Lower lobe of right lung (tissue), 2 donors: ENCODE measurements around the gene IQCB1. TPM values are rescaled to one million over a fixed set of nuclear protein-coding genes. Genes with fewer than 3 reads are reported as not detected.

Experiments used
- ATAC-seq, 2 donors: fragments of 200-7000 bp; cut with Tn5 transposase; one replicate each; pipeline ENCODE4 v1.9.1; 2020 to 2022; ENCODE audit warnings: mild to moderate bottlenecking in 2 of 2, moderate library complexity in 2 of 2
- DNase-seq: peaks from one replicate; pipeline ENCODE4 v3.0.0-alpha.2; 2020
- H3K27ac ChIP-seq: fragments of 200-600 bp; one replicate; pipeline ENCODE4 v1.8.0; 2022
- H3K27me3 ChIP-seq: fragments of 200-600 bp; one replicate; pipeline ENCODE4 v1.8.0; 2022; ENCODE audit warnings: low read depth
- H3K36me3 ChIP-seq: fragments of 200-600 bp; one replicate; pipeline ENCODE4 v1.8.0; 2022; ENCODE audit warnings: mild to moderate bottlenecking
- H3K4me1 ChIP-seq: fragments of 200-600 bp; one replicate; pipeline ENCODE4 v1.8.0; 2022
- H3K4me3 ChIP-seq: fragments of 200-600 bp; one replicate; pipeline ENCODE4 v1.8.0; 2022; ENCODE audit warnings: mild to moderate bottlenecking
- H3K9me3 ChIP-seq: fragments of 200-600 bp; one replicate; pipeline ENCODE4 v1.8.0; 2022
- CTCF ChIP-seq: fragments of 200-600 bp; IDR thresholded peaks from one replicate; pipeline ENCODE4 v1.8.0; 2022; ENCODE audit warnings: antibody characterized with exemption, mild to moderate bottlenecking
- intact Hi-C: fragments of 100-400 bp; cut with DNase I; formaldehyde crosslinking; loops from one replicate; pipeline ENCODE4 v1.11.0; 2022
- total RNA-seq: library from RNA; stranded (reverse); fragmentation: NEBNext Ultra II Directional; extraction: Animal tissue kit (Norgen Biotek cat#: 25700); gene quantifications from one replicate; pipeline ENCODE4 v1.2.1, GENCODE V29; 2021
- donor health status: DM: no; HTN: yes; CAD: no; lungs with severe emphysema.

Gene IQCB1
- total RNA-seq, 1 donor from 2014 or later: 19.6 TPM

- ATAC-seq: no peak
- H3K27ac ChIP-seq: no peak overlapping the region
- no peak for DNase-seq
- peaks cover 13% of the 10 kb centered on the region for H3K9me3 ChIP-seq
- H3K4me3 ChIP-seq: no peak overlapping the region
- no peaks in the 10 kb centered on the region for H3K27me3 ChIP-seq
- TF ChIP-seq CTCF: no peak
- H3K36me3 ChIP-seq: peaks cover 54% of the 10 kb centered on the region
- no peaks in the 10 kb centered on the region for H3K4me1 ChIP-seq
- intact Hi-C loops: no loop called here
Observed at GRCh38 chr3:121822973-121823372, 11.9 kb downstream of the IQCB1 start.

GRCh38 chr3:121821421-121822199 is 13.2 kb downstream of the IQCB1 start:
- ATAC-seq: no peak
- Histone ChIP-seq H3K4me3 (no peak overlapping the region), H3K27me3 (no peaks in the 10 kb centered on the region), H3K4me1 (no peaks in the 10 kb centered on the region), H3K9me3 (peaks cover 13% of the 10 kb centered on the region), H3K36me3 (peaks cover 47% of the 10 kb centered on the region), H3K27ac (no peak overlapping the region)
- TF ChIP-seq CTCF: no peak
- no peak for DNase-seq
- intact Hi-C loops: no loop called here

- DNase-seq (no peak), ATAC-seq (no peak)
- Histone ChIP-seq H3K4me1 (no peaks in the 10 kb centered on the region), H3K27ac (no peak overlapping the region), H3K4me3 (no peak overlapping the region), H3K27me3 (no peaks in the 10 kb centered on the region), H3K9me3 (peaks cover 13% of the 10 kb centered on the region), H3K36me3 (peaks cover 23% of the 10 kb centered on the region)
- TF ChIP-seq CTCF: no peak
- intact Hi-C loops: no loop called here
Observed at GRCh38 chr3:121819236-121819635, 15.6 kb downstream of the IQCB1 start.

- no peak overlapping the region for H3K4me3 ChIP-seq
- H3K27ac ChIP-seq: no peak overlapping the region
- H3K36me3 ChIP-seq: peaks cover 21% of the 10 kb centered on the region
- ATAC-seq: no peak
- no peak for DNase-seq
- no peak for TF ChIP-seq CTCF
- intact Hi-C loops: no loop called here
- peaks cover 13% of the 10 kb centered on the region for H3K9me3 ChIP-seq
- H3K27me3 ChIP-seq: no peaks in the 10 kb centered on the region
- H3K4me1 ChIP-seq: no peaks in the 10 kb centered on the region
Observed at GRCh38 chr3:121818578-121818977, 16.3 kb downstream of the IQCB1 start.

GRCh38 chr3:121817753-121818152 is 17.1 kb downstream of the IQCB1 start:
- intact Hi-C loops: no loop called here
- H3K27ac ChIP-seq: no peak overlapping the region
- no peak for ATAC-seq
- H3K4me3 ChIP-seq: no peak overlapping the region
- peaks cover 21% of the 10 kb centered on the region for H3K36me3 ChIP-seq
- H3K4me1 ChIP-seq: no peaks in the 10 kb centered on the region
- no peaks in the 10 kb centered on the region for H3K27me3 ChIP-seq
- DNase-seq: no peak
- peaks cover 5% of the 10 kb centered on the region for H3K9me3 ChIP-seq
- no peak for TF ChIP-seq CTCF
